Spinal cord (tissue), 10 donors: ENCODE measurements around the gene SULT1A2. TPM values are rescaled to one million over a fixed set of nuclear protein-coding genes. Genes with fewer than 3 reads are reported as not detected.

ENCODE experiments used
- DNase-seq, 6 donors: peaks; one replicate each; pipeline versions ENCODE4 v3.0.0 to v3.0.0-alpha.2; 2013 to 2015; ENCODE audit warnings: low spot score in 6 of 6, low read depth in 4 of 6
- H3K27ac ChIP-seq: one replicate; pipeline ENCODE4 v1.5.1; 2013; ENCODE audit warnings: low read depth, low read length, control low read depth
- H3K27me3 ChIP-seq: one replicate; pipeline ENCODE4 v1.6.1; 2013; ENCODE audit warnings: low read length; ENCODE audit not compliant: control insufficient read depth, insufficient read depth
- H3K36me3 ChIP-seq: one replicate; pipeline ENCODE4 v1.6.1; 2013; ENCODE audit warnings: low read length; ENCODE audit not compliant: control insufficient read depth, insufficient read depth
- H3K4me1 ChIP-seq: one replicate; pipeline ENCODE4 v1.6.1; 2013; ENCODE audit warnings: low read length; ENCODE audit not compliant: control insufficient read depth, insufficient read depth
- H3K4me3 ChIP-seq: one replicate; pipeline ENCODE4 v1.5.1; 2013; ENCODE audit warnings: low read depth, low read length, control low read depth
- H3K9me3 ChIP-seq: one replicate; pipeline ENCODE4 v1.6.1; 2013; ENCODE audit warnings: low read length; ENCODE audit not compliant: control insufficient read depth, insufficient read depth
- WGBS: methylation state at CpG from one replicate; pipeline ENCODE4 v1.1.5; 2013; ENCODE audit warnings: missing lambda C conversion rate; ENCODE audit not compliant: insufficient coverage; 5-methylcytosine and 5-hydroxymethylcytosine counted together
- polyA plus RNA-seq, 2 donors: library from polyadenylated mRNA; unstranded; fragments of 120-200 nt; gene quantifications; one replicate each; pipeline ENCODE4 v1.2.1, GENCODE V29; 2013; ENCODE audit not compliant: insufficient read length in 2 of 2
- total RNA-seq, 2 donors: library from RNA; depleted of rRNA in 1 of 2; stranded (reverse); fragments of 120-200 nt in 1 of 2; fragments of >200 nt in 1 of 2; gene quantifications; one replicate each; pipeline versions ENCODE4 v1.2.3 to v1.2.4, GENCODE V29; 2013 to 2014
- donor health status: healthy.

Gene SULT1A2
- total and polyA plus RNA-seq, 4 donors, result 0.50 to 2.8 (median 2.0) TPM

DNA sequence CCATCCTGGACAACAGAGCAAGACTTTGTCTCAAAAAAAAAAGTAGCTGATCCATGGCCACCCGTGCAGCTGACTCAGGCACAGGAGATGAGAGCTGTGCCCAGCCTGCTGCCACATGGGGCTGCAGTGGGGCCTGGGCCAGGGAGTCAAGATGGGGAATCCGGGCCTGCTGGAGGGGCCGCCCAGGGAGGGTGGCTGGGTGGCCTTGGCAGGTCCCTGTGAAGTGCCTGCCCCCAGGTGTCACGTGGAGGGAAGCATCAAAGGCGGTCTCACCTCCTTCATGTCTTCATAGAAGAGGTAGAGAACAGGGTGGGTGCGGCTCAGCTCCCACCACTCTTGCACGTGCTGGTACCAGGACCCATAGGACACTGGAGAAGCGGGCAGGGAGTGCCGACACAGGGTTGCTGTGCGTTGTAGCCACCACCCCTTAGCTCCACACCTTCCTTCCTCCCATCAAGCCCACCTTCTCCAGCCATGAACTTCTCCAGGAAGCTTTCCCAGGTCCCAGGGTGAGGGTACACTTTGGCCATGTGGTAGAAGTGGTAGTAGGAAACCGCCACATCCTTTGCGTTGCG is 3.8 kb downstream of the SULT1A2 start:
- Histone ChIP-seq H3K9me3 (no peaks in the 10 kb centered on the region), H3K27ac (no peak overlapping the region), H3K4me3 (no peak overlapping the region), H3K4me1 (peaks cover 7% of the 10 kb centered on the region), H3K36me3 (peaks cover 45% of the 10 kb centered on the region), H3K27me3 (no peaks in the 10 kb centered on the region)
- no peak for DNase-seq
- 89% methylated on average over 7 of the region's 13 CpGs for WGBS

DNA sequence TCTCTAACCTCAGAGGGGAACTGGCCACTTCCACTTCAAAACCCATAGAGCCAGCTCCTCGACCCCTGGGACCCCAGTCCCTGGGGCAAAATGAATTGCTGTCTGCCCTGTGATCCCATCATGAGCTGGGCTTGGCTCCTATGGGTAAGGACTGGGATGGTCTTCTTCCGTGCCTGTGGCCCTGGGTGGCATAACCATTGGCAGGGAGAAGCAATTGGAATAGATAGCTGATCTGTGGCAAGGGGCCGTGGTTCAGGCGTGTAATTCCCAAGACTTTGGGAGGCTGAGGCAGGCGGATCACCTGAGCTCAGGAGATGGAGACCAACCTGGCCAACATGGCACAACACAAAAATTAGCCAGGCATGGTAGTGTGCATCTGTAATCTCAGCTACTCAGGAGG is 4.3 kb downstream of the SULT1A2 start:
- Histone ChIP-seq H3K27ac (no peak overlapping the region), H3K9me3 (no peaks in the 10 kb centered on the region), H3K27me3 (no peaks in the 10 kb centered on the region), H3K4me3 (no peak overlapping the region), H3K4me1 (peaks cover 7% of the 10 kb centered on the region), H3K36me3 (peaks cover 46% of the 10 kb centered on the region)
- WGBS, result 100% methylated on average over 5 of the region's 5 CpGs
- no peak for DNase-seq

DNA sequence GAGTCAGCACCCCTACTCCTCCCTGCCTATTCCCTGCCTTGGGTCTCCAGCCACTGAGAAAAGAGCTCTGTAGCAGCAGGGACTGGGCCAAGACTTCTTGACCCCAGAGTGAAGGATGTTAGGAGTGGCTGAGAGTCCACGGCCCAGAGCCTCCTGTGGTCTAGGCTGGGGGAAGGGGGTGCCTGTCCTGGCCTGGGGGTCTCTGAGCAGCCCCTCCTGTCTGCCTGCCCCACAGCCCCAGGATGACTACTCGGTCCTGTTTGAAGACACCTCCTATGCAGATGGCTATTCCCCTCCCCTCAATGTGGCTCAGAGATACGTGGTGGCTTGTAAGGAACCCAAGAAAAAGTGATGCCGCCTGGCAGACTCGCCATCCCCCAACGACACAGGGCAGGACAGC is 5.5 kb downstream of the SULT1A2 start:
- no peak overlapping the region for H3K27ac ChIP-seq
- peaks cover 55% of the 10 kb centered on the region for H3K36me3 ChIP-seq
- no peak overlapping the region for H3K4me3 ChIP-seq
- no peaks in the 10 kb centered on the region for H3K9me3 ChIP-seq
- no peaks in the 10 kb centered on the region for H3K27me3 ChIP-seq
- no peak for DNase-seq
- H3K4me1 ChIP-seq, result no peaks in the 10 kb centered on the region
- WGBS, result 97% methylated on average over 5 of the region's 6 CpGs

DNA sequence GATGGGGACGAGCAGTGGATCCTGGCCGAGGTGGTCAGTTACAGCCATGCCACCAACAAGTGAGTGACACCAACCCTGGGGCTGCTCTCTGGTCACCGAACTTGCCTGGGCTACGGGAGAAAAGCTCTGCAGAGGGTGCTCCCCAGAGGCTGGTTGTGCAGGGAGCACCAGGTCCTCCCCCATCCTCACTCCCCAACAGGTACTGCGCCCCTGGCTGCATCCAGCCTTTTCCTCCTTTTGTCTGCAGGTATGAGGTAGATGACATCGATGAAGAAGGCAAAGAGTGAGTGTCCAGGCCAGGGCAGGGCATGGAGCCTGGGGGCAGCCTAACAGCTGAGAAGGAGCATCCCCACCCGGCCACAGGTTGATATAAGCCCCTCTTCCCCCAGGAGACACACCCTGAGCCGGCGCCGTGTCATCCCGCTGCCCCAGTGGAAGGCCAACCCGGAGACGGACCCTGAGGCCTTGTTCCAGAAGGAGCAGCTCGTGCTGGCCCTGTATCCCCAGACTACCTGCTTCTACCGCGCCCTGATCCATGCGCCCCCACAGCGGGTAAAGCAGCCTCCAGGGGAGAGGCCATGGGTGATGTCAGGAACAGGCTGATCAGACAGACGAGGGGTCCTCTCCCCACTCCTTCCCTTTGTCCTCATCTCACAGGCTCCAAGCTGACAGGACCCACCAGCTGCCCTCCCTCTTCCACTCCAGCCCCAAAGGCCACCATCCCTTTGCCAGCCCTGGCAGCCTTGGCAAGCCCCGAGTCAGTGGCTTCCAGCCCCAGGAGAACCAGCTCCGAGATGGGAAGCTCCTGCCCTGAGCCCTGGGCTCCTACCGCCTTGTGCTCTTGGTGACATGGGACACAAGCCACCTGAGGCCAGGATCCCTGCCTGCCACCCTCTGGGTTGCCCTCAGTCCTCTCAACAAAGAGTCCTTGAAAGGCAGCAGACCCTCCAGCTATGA is 6.2 kb downstream of the SULT1A2 start:
- H3K36me3 ChIP-seq, result peaks cover 62% of the 10 kb centered on the region
- WGBS, result 96% methylated on average over 19 of the region's 22 CpGs

DNA sequence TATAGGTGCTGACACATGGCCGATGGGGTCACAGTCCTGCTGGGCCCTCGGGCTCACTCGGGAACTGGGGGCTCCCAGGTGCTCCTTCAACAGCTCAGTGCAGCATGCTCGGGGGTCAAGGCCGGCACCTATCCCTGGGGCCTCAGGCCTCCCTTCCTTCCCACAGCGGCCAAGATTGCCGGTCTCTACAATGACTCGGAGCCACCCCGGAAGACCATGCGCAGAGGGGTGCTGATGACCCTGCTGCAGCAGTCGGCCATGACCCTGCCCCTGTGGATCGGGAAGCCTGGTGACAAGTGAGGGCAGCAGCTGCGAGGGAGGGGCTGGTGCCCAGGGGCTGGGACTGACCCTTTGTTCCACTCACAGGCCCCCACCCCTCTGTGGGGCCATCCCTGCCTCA is 6.9 kb downstream of the SULT1A2 start:
- H3K4me1 ChIP-seq, result no peaks in the 10 kb centered on the region
- H3K9me3 ChIP-seq, result no peaks in the 10 kb centered on the region
- no peaks in the 10 kb centered on the region for H3K27me3 ChIP-seq
- WGBS, result 98% methylated on average over 12 of the region's 13 CpGs
- DNase-seq, result no peak
- H3K4me3 ChIP-seq, result no peak overlapping the region
- H3K36me3 ChIP-seq, result peaks cover 69% of the 10 kb centered on the region
- no peak overlapping the region for H3K27ac ChIP-seq

More for the DNA sequence above, 6.2 kb downstream of the SULT1A2 start:
- no peaks in the 10 kb centered on the region for H3K27me3 ChIP-seq
- H3K9me3 ChIP-seq, result no peaks in the 10 kb centered on the region
- no peaks in the 10 kb centered on the region for H3K4me1 ChIP-seq
- H3K27ac ChIP-seq, result no peak overlapping the region
- H3K4me3 ChIP-seq, result no peak overlapping the region
- no peak for DNase-seq

DNA sequence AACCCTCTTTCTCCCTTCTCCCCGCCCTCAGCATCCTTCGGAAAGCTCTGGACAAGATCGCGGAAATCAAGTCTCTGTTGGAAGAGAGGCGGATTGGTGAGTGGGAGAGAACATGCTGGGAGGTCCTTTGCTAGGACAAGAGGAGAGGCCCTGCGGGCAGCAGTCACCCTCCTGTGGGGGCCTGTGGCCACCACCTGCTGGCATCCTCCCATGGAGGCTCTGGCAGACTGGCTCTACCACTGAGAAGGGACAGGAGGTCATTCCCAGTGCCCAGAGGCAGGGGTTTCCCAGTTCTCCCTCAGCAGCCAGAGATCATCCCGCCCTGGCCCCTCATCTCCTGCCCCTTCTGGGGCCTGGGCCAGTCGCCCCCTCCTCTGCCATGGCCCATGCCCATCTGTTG is 7.8 kb downstream of the SULT1A2 start:
- 95% methylated on average over 3 of the region's 8 CpGs for WGBS
- Histone ChIP-seq H3K4me3 (no peak overlapping the region), H3K27ac (no peak overlapping the region), H3K36me3 (peaks cover 77% of the 10 kb centered on the region), H3K9me3 (no peaks in the 10 kb centered on the region), H3K4me1 (no peaks in the 10 kb centered on the region), H3K27me3 (no peaks in the 10 kb centered on the region)
- no peak for DNase-seq

DNA sequence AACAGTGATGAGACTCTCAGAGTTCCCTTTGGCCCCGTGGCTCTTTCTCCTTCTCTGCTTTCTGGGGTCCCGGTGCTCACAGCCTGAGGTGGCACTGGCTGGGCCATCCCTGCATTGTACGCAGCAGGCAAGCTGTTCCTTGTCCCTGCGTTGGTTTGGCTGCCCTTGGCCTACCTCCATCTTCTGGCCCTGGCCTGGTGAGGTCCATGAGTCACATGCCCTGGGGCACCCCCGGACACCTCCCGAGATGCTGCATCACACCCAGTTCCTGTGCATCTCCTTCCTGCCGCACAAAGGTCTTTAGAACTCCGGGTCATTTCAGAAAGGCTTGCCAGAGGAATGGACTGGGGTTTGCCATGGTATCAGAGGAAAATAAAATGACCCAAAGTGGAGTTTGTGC is 9.5 kb downstream of the SULT1A2 start:
- no peak overlapping the region for H3K27ac ChIP-seq
- H3K36me3 ChIP-seq, result peaks cover 76% of the 10 kb centered on the region
- H3K4me3 ChIP-seq, result no peak overlapping the region
- DNase-seq, result no peak
- WGBS, result 87% methylated on average over 7 of the region's 8 CpGs
- H3K27me3 ChIP-seq, result no peaks in the 10 kb centered on the region
- no peaks in the 10 kb centered on the region for H3K9me3 ChIP-seq
- H3K4me1 ChIP-seq, result no peaks in the 10 kb centered on the region

DNA sequence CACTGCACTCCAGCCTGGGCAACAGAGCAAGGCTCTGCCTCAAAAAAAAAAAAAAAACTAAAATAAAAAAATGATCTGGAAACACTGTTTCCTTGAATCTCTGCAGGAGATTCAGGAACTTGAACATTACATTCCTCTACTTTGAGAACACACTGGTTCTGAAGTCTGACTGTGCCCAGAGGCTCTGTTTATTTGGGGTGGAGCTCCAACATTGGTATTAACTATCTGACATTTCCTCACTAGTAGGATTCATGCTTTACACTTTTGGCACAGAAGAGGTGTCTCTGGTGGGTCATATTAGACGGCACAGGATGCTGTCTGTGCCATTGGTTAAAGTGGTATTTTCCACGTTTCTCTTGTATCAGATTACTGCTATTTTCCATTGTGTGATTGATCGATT is 10.4 kb downstream of the SULT1A2 start:
- WGBS, result no CpG with 5 or more reads among the region's 3 CpGs
- no peaks in the 10 kb centered on the region for H3K9me3 ChIP-seq
- H3K27ac ChIP-seq, result no peak overlapping the region
- no peak overlapping the region for H3K4me3 ChIP-seq
- DNase-seq, result no peak
- peaks cover 77% of the 10 kb centered on the region for H3K36me3 ChIP-seq
- no peaks in the 10 kb centered on the region for H3K4me1 ChIP-seq
- no peaks in the 10 kb centered on the region for H3K27me3 ChIP-seq

DNA sequence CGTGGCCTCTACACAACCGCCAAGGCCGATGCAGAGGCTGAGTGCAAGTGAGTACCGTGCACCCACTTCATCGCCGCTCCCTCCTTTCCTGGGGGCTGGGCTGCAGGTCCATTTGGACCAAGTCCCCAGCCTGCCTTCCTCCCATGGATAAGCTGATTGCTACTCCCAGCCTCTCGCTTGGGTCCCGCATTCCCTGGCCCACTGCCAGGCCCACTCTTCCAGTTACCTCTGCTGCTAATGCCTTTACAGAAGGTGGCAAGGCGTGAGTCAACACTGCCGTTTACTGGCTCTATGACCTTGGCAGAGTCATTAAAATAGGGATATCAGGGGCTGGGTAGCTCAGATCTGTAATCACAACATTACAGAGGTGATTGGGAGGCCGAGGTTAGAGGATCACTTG is 11.2 kb downstream of the SULT1A2 start:
- H3K27ac ChIP-seq, result no peak overlapping the region
- no peak for DNase-seq
- no peaks in the 10 kb centered on the region for H3K27me3 ChIP-seq
- no peak overlapping the region for H3K4me3 ChIP-seq
- H3K9me3 ChIP-seq, result no peaks in the 10 kb centered on the region
- H3K36me3 ChIP-seq, result peaks cover 73% of the 10 kb centered on the region
- no peaks in the 10 kb centered on the region for H3K4me1 ChIP-seq
- WGBS, result 94% methylated on average over 10 of the region's 11 CpGs
